Sigmoid colon (tissue), 4 donors: ENCODE results near the gene ALPK3.

Experiments used
- EP300 ChIP-seq, 4 donors: sonication (generic); formaldehyde crosslinking; IDR thresholded peaks; one replicate each; pipeline ENCODE4 v1.6.1; 2017; ENCODE audit warnings: antibody characterized with exemption in 4 of 4
- POLR2AphosphoS5 ChIP-seq, 4 donors: sonication (generic); formaldehyde crosslinking; IDR thresholded peaks; one replicate each; pipeline ENCODE4 v1.6.1; 2017; ENCODE audit warnings: antibody characterized with exemption in 4 of 4
- TF ChIP-seq, protein P1 (sequence below), 4 experiments: fragments of 450-650 bp in 3 of 4; fragments of 200-600 bp in 1 of 4; IDR thresholded peaks; one replicate each; pipeline ENCODE4 v1.5.1; 2016 to 2019; ENCODE audit warnings: antibody characterized with exemption in 4 of 4, mild to moderate bottlenecking in 3 of 4, moderate library complexity in 2 of 4

DNA sequence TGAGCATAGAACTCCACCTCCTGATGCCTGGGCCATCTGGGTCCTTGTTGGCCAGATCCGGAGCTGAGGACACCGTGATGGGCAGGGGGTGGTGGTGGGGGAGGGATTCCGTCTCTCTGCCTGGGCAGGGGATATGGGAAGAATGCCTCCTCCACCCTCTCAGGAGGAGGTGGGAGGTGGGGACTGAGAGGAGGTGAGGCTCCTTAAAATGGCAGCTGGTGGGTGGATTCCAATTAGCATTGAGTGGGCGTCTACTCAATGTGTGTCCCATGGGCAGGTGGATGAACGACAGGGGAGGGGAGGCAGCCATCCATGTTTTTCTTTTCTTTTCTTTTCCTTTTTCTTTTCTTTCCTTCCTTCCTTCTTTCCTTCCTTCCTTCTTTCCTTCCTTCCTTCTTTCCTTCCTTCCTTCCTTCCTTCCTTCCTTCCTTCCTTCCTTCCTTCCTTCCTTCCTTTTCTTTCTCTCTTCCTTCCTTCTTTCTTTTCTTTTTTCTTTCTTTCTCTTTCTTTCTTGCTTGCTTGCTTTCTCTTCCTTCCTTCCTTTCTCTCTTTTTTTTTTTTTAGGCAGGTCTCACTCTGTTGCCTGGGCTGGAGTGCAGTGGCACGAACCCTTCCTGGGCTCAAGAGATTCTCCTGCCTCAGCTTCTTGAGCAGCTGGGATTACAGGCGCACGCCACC lies 72.3 kb downstream of the ALPK3 start:
- TF ChIP-seq, protein P1, sequence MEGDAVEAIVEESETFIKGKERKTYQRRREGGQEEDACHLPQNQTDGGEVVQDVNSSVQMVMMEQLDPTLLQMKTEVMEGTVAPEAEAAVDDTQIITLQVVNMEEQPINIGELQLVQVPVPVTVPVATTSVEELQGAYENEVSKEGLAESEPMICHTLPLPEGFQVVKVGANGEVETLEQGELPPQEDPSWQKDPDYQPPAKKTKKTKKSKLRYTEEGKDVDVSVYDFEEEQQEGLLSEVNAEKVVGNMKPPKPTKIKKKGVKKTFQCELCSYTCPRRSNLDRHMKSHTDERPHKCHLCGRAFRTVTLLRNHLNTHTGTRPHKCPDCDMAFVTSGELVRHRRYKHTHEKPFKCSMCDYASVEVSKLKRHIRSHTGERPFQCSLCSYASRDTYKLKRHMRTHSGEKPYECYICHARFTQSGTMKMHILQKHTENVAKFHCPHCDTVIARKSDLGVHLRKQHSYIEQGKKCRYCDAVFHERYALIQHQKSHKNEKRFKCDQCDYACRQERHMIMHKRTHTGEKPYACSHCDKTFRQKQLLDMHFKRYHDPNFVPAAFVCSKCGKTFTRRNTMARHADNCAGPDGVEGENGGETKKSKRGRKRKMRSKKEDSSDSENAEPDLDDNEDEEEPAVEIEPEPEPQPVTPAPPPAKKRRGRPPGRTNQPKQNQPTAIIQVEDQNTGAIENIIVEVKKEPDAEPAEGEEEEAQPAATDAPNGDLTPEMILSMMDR (IDR thresholded peaks at IDR 0.05): no peak
- TF ChIP-seq EP300 (IDR thresholded peaks at IDR 0.05) (no peak), POLR2AphosphoS5 (IDR thresholded peaks at IDR 0.05) (no peak)
